Stimulated activated CD4-positive, alpha-beta T cell treated with anti-CD3 and anti-CD28 coated beads, Interleukin-1b, Interleukin-23, amount 100 ng/mL, for 1 hour (primary cell): ENCODE measurements around the gene PLB1.

Experiments
- DNase-seq, 2 donors: peaks; one replicate each; pipeline ENCODE4 v3.0.0-alpha.2; 2020; ENCODE audit warnings: low read depth in 2 of 2

Gene PLB1

DNA sequence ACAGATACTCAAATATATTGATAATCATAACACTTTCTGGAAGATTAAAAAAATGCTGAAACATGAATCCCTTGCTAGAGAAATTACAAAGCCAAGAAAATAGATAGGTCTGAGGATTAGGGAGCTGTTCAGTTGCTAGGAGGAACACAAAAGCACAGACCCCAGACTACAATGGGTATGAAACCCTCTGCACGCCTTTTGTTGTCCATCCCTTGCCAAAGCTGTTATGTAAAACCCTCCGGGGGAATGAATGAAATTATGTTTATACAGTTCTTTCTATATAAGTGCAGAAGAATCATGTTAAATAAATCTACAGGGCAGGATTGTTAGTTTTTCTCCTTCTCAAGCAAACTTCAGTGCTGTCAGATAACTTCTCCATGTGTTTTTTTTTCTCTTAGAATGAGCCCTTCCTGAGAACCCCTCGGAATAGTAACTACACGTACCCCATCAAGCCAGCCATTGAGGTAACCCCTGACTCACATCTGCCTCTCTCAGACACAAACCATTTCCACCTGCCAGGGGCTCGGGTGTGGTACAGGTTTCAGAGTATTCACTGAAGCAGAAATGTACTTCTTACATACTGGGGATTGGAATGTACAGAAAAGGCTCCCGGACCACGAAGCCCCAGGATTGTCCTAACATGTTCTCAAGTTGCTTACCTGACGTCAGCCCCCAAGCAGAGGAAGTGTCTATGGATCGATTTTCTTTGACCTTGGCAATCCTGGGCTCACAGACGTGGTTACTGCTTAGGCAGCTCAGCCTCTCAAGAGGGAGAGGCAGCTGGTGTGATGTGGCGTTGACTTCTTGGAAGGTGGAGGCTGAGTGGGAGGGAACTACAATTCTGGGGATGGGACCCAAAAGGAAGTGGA is 118.0 kb downstream of the PLB1 start:
- DNase-seq = no peak

DNA sequence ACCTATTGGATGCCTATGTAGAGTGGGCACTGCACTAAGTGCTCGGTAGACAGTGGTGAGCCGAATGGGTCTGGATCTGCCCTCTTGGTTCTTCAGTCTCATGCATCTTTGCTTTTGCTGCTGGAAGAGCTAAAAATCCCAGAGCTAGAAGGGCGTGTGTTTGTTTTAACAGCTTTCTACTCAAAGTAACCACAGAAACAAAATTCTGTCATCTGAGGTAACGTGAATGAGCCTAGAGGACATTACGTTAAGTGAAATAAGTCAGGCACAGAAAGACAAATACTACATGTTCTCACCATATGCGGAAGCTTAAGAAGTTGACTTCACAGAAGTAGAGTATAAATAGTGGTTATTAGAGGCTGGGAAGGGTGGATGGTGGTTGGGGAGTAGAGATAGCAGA is 119.8 kb downstream of the PLB1 start:
- DNase-seq = no peak

DNA sequence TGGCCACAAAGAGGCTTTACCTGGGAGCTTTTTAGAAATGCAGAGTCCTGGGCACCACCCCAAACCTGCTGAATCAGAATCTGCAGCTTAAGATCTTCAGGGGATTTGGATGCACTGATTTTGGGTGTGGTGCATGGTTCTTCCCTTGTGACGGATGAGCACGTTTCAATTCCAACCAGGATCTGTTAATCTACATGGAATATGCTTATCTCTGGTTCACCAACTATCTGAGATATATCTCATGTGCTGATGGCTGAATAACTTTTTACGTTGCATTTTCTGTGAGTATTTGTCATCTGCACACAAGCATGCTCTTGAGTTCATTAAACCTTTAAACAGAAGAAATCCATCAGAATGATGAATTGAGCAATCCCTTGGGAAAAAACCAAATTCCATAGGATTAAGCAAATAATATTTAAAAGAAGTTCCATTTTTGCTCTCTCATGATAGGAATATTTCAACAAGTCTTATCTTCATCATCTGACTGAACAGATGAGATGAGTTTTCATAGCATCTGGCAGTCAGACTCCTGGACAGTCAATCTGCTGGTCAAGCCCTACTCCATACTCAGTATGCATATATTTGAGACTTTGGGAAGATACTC is 120.6 kb downstream of the PLB1 start:
- no peak for DNase-seq

DNA sequence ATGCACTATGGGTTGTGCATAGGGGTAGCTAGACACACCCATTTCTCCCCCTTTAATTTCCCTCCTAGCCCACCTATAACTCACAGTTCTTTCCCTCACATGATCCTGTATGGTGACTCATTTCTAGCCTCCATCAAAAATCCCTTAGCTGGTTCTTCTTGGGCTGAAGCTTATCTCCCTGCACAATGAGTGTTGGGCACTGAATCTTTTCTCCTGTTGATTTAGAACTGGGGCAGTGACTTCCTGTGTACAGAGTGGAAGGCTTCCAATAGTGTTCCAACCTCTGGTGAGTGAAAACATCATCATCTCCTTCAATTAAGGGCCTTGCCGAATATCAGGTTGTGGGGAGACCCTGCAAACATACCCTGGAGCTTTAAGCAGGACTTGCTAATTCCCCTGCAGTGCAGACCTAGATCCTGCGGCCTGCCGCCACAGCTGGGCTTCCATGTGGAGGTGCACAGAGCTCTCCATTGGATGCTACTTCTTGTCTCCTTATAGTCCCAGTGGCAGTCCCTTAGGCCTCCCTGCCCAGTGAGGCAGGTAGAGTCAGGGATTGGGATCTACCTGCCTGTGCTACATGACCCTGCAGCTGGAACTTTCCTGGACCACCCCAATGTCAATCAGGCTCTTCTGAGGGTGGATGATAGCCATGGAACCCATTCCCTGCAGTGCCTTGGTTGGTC is 121.8 kb downstream of the PLB1 start:
- DNase-seq = no peak

DNA sequence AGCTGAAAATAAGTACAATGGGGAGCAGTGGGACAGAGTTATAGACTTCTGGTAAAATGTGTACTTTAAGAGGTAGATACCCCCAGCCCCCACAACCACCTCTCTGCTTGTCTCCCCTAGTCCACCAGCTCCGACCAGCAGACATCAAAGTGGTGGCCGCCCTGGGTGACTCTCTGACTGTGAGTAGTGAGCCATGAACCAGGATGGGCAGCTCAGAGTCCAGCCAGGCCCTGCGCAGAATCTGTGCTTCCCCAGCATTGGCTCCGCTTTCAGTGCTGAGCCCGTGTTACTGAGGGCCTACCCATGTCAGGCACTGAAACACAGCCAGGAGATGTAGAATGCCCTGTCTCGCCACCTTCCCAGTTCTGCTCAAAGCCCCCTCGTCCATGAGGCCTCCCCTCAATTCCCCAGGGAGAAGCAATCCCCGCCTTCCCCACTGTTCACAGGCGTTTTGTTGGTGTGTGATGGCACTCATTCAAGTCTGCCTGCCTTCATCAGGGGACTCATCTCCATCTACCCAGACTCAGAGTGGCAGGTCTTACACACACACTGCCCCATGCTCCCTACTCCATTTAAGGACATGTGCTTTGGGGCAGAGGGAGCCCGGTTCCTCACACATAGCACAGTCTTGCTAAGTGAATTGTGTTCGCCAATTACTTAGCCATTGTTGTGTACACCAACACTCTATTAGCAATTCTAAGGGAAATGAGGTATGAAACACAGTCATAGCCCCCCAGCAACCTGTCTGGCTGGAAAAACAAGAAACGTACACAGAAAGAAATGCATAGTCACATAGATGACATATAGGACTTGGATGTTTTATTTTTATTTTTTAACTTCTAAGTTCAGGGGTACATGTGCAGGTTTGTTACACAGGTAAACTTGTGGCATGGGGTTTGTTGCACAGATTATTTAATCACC is 122.6 kb downstream of the PLB1 start:
- no peak for DNase-seq

DNA sequence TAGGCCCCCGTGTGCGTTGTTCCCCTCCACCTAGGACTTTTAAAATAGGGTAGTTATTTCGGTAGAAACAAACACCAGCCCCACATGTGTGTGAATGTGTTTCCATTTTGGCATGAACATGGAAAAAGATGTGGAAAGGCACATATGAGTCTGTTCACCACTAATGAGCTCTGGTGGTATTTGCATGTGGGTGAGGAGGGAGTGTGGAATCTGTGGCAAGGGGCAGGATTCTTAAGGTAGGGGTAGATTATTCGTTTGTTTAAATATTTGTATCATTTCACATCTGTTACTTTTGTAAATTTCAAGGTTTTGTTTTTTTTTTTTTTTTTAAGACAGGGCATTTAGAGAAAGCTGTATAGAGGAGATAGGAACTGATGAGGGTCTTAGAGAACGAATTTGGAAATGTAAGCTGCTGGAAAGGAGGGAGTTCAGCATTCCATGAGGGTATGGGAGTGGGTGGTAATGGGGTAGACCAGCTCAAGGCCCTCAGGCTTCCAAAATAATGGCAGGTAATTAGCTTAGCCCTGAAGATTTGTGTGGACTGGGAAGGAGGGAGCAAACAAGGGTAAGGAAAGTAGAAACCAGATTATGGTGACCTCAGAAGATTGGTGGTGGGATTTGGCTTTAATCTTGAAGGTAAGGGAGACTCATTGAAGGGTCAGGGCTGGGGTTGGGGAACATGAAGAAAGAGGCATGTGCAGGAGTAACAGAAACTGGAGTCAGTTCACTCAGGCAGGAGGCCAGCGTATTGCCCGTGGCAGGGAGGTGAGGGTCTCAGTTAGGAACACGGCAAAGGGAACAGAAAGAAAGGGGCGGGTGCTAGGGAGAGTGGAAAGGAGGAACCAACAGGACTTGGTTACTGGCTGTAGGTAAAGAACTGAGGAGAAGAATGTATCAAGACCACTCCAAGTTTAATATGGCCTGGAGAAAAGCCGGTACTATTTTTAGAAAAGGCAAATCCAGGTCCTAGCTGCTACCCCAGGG is 123.6 kb downstream of the PLB1 start:
- no peak for DNase-seq

DNA sequence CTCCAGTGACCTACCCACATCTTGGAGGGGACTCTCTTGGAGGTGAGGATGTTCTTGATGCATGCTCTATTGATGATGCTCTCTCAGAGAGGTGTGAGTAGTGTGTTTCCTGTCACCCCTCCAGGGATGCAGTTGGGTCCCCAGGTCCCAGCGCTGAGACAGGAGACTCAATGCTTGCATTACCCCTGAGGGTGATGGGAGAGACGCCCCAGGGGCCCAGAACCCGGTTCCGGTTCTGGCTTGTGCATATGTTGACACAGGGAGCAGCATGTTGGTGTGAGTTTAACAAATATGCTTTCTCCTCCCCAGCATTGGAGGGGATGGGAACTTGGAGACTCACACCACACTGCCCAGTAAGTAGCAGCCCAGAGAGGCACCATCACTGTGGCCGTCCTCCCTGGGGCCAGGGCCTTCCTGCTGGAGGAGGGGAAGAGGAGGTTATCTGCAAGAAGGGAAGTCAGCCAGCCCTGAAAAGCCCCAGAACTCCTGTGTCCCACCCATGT is 124.5 kb downstream of the PLB1 start:
- no peak for DNase-seq

DNA sequence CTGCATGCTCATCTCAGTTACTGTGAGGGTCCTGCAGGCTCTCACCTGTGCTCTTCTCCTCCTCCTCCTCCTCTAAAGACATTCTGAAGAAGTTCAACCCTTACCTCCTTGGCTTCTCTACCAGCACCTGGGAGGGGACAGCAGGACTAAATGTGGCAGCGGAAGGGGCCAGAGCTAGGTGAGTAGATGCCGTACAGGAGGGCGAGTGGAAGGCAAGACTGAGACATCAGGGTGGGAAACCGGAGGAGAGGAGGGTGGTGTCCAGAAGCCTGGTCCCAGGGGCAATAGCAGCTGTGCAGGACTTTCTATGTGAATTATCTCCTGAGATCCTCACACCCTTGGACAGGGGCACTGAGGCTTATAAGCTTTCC is 124.9 kb downstream of the PLB1 start:
- no peak for DNase-seq

DNA sequence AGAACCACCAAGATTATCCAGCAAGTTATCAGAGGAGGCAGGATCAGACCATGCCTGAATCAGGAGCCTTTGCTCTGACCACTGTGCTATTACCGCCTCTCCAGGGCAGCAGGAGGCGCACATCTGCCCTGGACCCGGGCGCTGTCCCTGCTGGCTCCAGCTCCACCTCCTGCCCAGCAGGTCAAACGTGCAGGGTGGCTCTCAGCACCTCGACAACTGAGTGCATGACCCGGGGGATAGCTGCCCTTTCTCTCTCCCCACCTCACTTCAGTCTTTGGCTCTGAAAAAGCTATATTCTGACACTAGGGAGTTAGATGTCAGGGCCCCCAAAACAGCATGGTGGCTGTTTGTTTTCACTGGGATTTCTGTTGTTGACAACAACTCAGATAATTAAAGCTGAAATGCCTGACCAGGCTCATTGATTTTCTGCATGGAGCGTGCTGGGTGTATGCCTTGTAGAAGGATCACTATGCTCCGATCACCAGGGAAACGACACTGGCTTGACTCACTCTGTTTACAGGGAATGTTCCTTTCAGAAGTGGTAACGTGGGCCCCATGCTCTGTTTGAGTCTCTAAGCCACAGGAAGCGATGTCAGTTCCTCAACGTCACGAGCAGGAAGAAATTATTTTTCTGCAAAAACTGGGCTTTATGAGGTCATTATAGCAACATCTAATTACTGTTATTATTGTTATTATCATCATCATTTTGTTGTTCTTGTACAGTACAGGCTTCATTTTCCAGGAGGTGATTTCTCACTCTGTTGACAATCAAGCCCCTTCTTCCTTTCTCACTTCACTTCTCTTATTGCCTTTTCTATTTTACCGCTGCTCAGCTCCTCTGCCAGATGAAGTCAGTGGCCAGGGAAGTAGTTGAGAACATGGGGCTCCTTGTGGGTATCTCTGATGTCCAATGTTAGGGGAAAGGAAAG is 125.6 kb downstream of the PLB1 start:
- peak in 1 of 2 donors; percentile 53 for DNase-seq

DNA sequence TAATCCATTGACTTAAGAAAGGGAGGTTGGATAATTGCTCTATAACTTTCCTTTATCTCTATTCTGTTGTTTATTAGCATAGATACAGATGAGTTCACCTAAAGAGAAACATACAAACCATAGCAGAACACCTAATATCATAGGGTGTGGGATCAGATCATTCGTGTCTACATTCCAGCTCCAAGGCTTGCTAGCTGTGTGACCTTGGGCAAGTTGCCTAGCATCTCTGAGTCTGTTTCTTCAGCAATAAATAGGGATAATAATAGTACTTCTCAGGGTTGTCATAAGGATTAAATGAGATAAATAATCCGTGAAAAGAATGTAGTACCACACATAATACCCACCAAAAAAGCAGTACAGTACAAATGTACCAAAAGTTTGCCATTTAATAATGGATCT is 126.2 kb downstream of the PLB1 start:
- no peak for DNase-seq

DNA sequence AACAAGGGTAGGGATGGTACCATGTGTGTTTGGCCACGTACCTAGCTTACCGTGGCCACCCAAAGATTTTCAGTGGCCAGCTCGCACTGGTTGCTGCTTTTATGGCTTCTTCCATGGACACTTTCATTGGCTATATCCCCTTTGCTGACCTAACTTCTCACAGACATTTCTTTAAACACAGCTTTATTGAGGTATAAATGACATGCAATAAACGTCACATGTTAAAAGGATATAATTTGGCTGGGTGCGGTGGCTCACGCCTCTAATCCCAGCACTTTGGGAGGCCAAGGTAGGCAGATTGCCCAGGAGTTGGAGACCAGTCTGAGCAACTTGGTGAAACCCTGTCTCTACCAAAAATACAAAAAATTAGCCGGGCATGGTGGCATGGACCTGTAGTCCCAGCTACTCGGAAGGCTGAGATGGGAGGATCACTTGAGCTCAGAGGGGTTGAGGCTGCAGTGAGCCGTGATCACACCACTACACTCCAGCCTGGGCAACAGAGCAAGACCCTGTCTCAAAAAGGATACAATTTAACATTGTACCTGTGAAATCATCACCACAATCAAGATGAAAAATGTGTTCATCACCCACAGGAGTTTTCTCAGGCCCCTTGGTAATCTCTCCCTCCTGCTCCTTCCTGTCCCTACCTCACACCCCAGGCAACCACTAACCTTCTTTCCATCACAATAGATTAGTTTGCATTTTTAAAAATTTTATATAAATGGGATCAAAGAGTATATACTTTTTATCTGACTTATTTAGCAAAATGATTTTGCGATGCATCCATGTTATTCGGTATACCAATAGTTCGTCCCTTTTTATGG is 127.9 kb downstream of the PLB1 start:
- no peak for DNase-seq

DNA sequence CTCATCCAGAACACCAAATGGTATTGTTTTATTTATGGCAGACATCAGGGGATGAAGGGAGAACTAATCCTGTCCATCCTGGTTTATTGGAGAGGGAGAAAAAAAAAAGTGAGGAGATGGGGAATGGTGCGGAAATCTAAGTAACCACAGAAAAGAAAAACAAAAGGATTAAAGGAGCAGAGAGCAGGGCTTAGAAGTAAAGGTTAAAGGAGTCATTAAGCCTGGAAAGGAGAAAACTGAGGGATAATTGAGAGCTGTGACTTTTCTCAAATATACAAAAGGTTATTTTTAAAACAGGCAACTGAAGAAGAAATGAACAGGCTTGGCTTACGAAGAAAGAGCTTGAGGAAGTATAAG is 128.6 kb downstream of the PLB1 start:
- DNase-seq = no peak

DNA sequence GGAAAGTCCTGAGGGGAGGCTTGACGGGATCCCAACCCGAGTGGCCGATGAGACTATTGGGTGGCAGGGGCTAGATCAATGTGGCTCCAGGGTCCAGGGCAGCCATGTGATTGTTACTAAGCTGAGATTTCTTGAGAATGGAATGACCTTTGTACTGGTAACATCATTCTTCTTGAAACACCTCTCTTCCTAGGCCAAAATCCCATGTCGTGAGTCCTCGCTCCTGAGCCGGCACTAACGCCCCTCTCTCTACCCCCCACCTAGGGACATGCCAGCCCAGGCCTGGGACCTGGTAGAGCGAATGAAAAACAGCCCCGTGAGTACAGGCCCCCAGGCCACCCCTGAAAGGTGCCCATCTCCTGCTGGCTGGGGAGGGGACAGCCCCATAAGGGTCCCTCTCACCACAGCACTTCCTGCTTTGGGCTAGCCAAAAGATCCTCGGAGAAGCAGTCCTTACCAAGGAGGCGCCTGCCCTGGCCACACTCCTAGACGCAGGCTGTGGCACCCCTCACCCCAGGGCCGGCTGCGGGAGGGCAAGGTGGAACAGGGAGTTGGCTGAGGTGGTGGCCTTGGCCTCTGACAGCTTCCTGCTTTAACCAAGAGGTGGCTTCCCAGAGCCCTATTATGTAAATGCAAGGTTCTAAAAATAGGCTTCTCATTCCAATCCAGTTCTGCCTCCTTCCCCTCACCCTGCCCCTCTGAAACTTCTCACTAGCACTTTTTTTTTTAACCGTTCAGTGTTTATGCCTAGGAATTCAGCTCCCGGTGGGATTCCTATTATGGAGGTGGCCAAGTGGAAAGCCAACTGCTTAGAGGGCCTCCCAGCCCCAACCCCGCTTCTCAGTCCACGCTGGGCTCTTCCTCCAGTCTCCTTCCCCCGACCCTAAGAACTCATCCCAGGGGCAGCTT is 129.2 kb downstream of the PLB1 start:
- no peak for DNase-seq

DNA sequence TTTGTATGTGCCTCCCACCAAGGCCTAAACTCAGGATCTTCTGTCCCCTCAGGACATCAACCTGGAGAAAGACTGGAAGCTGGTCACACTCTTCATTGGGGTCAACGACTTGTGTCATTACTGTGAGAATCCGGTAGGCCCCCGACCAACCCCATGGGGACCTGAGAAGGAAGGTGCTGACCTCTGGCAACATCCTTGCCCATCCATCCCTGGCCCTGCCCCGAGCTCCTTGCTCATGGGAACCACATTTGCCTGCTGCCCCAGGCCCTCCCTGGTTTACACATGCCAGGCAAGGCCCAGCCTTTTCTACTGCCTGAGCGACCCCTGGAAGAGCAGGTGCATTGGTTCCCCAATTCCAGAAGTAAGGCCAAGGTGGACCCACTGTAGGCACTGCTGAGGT is 130.5 kb downstream of the PLB1 start:
- no peak for DNase-seq

DNA sequence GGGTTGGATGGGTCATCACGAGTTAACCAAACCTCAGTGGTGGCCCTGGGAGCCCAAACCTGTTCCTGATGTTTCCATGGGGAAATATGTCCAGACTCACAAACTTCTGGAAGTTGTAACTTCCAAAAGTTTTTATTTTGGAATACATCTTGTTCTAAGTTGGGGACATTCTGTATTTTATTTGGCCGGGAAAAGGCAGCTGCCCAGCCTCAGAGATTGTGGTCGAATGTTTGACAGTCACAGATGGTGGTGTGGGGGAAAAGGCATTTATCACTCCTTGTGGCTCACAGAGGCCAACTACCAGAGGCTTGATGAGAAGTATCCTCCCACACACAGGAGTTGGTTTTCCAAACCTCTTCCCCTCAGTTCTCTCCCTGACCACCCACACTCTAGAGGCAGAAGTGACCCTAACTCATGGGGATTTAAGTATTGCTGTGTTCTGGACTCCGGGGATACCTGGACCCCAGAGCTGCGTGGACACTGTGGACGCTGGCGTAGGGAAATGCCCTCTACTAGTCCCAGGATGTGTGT is 131.1 kb downstream of the PLB1 start:
- DNase-seq = no peak

DNA sequence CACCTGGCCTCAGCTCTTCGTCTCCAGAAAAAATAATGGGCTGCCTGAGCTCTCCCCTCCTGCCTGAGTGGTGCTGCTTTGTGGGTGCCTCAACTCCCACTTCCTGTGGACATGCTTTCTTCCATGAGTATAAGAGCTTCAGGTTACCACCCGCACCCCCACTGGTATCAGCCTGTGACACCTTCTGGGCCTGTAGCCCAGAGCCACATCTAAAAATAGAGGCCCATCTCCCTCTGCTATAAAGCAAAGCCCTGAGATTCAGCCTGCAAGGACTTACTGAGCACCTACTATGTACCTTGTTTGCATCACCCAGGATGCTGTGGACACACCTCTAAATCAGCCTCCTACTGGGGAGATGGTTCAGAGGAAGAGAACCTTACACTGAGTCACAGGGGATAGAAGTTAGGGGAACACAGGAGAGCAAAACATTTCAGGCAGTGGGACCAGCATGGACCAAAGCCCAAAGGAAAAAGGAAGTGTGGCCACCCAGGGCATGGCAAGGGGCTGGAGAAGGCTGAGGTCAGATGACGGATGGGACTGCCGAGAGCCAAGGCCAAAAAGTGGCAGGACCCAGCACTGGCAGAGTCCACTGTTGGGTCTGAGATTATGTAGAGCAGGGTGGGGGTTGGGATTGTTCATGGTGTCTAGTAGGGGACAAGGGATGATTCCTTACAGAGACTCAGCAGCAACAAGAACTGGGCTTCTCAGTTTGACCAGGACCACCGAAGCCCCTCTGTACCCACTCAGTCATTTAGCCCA is 132.0 kb downstream of the PLB1 start:
- DNase-seq = no peak

DNA sequence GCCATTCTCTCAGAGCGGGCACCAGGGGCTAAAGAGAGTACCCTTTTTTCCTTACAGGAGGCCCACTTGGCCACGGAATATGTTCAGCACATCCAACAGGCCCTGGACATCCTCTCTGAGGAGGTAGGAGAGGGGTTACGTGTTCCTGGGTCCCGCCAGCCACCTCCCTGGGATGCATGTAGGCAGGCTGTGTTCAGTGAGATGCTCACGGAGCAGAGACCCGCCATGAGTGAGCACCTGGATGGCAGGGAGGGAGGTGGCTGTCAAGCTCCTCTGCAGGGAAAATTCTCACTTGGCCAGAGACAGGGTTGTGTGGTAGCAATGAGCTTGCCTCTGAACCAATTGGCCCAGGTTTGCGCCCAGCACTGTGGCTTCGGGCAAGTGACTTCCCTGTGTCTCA is 132.6 kb downstream of the PLB1 start:
- DNase-seq = no peak
